CD4-positive, alpha-beta T cell treated with Interleukin-6 at 100 ng/mL for 8 hours (primary cell): ENCODE measurements around the gene ESYT2.
A peak's percentile ranks its signal among the peaks of the same experiment; 100 is the strongest.
"Not testable (repeated sequence)": the region's sequence is repeated elsewhere in the genome, so short reads cannot be mapped to it uniquely, and the experiment has no call there.

Experiments
- DNase-seq: peaks from one replicate; pipeline ENCODE4 v3.0.0-alpha.2; 2020; ENCODE audit warnings: mixed read lengths, low spot score

The ESYT2 gene

DNA sequence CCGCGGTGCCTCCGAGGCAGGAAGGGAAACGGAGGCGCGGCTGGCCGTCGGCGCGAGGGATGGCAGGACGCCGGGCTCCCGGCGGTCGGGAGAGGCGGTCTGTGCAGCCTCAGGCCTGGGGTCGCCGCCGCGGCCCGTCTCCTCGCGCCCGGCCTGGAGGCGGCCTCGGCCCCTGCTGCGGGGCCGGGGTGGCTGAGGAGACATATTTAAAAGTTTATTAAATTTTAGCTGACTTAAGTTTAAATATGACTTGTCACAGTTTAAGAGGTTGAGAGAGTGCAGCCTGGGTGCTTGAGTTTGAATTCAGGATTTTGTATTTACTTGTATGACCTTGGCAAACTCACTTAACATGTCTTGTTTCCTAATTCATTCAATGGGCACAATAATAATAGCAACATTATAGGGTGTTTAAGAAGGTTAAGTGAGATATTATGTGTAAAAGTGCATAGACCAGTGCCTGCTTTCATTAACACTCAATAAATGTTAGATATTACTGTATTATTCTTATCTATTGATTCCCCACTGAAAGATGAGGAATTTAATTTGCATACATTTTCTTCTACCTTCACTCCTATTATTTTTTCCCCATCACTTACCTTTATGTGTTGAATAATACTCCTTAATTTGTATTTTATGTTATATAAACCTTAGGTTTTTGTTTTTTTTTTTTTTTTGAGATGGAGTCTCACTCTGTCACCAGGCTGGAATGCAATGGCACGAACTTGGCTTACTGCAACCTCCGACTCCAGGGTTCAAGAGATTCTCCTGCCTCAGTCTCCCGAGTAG is 27.8 kb upstream of the ESYT2 start:
- DNase-seq: no peak

DNA sequence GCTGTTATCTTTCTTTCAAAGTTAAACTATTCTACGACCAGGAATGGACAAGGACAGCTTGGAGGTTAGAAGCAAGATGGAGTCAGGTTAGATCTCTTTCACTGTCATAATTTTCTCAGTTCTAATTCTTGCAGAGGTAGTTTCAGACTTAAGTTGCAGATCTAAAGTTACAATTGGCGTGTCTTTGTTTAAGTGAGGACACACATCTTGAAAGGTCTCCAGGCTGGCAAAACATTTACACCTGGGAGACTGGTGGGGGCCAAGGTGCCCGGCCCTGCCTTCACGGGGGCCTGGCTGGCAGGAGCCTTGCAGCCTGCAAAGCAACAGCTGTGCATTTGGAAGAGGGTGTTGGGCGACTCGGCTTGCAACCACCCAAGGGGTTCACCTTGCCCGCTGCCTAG is 25.4 kb upstream of the ESYT2 start:
- no peak for DNase-seq

DNA sequence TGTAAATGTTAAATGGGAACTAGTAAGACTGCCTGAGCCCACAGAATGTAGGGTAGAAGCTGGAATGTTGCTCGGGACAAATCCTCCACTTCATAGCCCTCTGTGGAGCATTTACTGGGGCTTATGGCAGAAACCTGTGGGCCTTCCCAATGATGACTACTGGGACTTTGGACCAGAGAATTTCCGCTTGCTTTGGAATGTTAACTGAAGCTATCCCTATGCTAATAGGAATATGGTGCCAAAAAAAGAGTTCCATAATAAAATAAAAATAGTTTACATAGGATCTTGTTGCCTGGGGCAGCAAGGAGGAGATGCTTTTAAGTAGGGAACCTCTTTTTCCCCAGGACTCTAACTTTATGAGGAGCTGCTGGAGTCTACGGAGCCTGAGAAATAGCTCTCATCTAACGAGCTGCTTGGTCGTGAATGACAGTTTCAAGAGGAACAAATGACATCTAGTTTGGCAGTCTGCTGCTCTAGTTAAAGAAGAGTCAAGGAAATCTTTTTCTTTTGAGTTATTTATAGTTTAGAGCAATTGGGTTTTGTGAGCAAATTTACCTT is 21.3 kb upstream of the ESYT2 start:
- DNase-seq: no peak

- DNase-seq: no peak
These were observed 20.6 kb upstream of the ESYT2 start for GRCh38 chr7:158849768-158850544.

GRCh38 chr7:158849442-158849767 is 20.1 kb upstream of the ESYT2 start:
- no peak for DNase-seq

DNA sequence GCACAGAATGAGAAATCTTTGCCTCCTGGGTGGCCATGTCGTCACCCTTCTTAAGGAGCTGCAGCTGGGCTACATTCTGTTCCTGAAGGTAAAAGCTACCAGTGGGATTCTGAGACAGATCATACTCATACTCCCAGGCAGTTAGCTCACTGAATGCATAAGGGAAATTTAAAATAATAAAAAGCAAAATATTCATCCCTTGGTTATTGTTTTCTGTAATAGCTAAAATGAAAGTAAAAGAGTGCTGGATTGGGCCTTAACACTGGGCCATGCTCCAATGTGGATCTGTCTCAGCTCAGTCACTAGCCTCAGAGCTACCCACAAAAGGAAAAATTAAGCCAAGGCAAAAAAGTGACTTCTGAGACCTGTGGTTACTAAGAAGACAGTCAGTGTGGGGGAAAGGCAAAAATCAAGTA is 18.1 kb upstream of the ESYT2 start:
- no peak for DNase-seq

- DNase-seq: no peak
These were observed 17.0 kb upstream of the ESYT2 start for GRCh38 chr7:158846304-158846703.

DNA sequence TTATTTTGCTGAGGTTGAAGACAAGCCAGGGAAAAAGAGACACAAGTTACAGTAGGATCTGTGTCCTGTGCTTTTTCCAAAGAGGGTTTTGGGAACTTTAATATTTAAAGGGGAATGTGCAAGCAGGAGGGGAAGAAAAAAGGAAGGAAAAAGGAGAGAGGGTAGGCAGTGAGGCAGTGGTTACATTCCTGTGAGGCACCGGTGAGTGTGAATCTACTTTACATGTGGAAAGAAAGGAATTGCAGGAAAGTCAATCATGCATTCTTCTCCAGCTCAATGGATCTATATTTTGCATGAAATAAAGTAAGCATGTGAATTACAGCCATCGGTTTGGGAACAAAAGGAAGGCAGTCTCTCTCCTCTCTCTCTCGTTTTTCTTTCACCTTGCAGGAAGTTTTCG is 14.5 kb upstream of the ESYT2 start:
- no peak for DNase-seq

GRCh38 chr7:158842486-158842885 is 13.2 kb upstream of the ESYT2 start:
- no peak for DNase-seq

DNA sequence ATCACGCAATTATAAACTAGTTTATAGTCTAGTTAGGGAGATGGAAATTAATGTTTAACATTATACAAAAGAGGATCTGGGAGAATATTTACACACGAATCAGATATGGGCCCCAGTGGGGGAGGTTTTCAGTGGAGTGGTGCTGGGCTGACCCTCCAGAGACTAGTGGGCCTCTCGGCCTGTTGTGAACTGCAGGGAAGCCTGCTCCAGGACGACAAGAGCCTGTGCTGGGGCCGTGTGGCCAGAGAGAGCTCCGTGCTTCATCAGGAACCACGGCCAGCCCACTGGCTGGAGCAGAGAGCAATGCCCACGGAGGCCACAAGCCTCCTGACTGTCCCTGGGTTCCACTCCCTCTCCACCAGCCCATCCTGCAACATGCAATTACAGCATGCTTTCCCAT is 11.3 kb upstream of the ESYT2 start:
- DNase-seq: no peak

DNA sequence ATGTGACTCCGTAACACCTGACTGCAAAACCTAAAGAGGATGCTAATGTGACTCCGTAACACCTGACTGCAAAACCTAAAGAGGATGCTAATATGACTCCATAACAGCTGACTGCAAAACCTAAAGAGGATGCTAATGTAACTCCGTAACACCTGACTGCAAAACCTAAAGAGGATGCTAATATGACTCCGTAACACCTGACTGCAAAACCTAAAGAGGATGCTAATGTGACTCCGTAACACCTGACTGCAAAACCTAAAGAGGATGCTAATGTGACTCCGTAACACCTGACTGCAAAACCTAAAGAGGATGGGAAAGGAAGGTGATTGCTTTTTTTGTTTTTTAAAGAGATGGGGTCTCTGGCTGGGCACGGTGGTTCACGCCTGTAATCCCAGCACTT is 9.9 kb upstream of the ESYT2 start:
- not testable (repeated sequence) for DNase-seq

DNA sequence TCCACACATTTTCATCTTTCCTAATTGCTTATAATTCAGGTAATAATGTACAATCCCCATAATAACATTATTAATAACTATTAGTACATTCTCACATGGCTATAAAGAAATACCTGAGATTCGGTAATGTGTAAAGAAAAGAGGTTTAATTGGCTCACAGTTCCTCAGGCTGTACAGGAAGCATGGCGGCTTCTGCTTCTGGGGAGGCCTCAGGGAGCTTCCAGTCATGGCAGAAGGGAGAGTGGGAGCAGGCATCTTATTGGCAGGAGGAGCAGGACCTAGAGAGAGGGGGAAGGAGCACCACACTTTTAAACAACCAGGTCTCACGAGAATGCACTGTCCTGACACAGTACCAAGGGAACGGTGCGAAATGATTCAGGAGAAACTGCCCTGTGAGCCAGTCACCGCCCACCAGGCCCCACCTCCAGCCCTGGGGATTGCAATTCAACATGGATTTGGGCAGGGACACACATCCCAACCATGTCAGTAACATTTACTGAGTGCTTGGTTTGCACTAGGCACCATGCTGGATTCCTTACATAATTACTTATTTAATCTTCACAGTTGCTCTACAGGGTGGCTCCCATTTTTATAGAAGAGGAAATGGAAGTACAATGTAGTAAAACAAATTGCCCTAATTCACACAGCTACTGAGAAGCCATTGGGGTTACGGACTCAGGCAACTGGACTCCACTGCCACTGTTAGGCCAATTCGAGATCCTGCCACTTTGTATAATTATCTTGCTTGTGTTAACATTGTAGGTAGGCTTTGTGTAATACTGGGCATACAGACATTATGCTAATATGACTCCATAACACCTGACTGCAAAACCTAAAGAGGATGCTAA is 8.7 kb upstream of the ESYT2 start:
- no peak for DNase-seq

GRCh38 chr7:158836692-158837091 is 7.4 kb upstream of the ESYT2 start:
- no peak for DNase-seq

DNA sequence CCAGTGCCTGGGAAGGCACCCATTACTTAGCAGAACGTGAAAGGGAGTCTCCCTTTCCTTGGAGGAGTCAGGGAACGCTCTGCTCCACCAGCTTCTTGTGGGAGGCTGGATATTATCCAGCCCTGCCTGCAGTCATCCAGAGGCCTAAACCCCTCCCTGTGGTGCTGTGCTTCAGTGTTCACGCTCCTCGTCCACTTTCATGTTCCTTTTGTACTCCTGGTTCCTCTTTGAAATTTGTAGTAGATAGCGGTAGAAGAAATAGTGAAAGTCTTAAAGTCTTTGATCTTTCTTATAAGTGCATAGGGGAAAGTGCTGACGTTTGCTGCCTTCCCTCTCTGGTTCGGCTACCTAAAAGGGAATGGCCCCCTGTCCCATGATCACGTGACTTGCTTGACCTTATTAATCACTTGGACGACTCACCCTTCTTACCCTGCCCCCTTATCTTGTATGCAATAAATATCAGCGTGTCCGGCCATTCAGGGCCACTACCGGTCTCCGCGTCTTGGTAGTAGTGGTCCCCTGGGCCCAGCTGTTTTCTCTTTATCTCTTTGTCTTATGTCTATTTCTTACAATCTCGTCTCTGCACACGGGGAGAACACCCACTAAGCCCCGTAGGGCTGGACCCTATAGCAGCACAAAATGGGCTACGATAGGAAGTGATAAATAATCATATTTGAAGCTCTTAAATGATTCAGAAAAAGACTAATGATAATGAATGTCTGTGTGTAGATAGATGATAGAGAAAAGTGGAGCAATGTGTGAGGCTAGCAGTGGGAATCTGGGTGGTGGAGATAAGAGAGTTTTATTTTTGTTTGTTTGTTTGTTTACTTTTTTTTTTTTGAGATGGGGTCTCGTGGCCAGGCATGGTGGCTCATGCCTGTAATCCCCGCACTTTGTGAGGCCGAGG is 5.8 kb upstream of the ESYT2 start:
- DNase-seq: no peak

DNA sequence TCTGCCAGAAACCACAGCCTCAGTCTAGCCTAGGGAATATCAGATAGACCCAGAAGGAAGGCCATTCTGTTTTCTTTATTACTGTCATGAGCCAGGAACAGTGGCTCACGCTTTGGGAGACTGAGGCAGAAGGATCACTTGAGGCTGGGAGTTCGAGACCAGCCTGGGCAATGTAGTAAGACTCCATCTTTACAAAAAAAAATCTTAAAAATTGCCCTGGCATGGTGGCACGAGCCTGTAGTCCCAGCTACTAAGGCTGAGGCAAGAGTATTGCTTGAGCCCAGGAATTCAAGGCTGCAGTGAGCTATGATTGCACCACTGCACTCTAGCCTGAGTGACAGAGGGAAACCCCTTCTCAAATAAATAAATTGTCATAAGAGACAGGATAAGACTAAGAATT is 3.7 kb upstream of the ESYT2 start:
- DNase-seq: no peak

DNA sequence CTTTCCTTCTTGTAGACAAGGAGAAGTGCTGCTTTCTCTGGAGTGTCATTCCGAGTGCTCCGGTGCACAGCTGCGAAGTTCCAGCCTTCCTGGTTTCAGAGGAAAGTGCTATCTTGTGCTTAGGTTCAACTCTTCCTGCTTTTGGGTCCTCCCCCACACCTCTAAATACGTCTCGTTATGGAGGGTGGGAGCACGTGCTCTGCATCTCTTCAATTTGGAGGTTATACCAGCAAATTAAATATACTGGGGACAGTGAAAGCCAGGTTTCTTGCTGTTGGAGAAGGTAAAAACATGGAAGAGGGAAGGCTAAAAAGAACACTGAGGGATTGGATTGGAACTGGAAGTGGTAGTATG is 2.4 kb upstream of the ESYT2 start:
- DNase-seq: no peak

GRCh38 chr7:158830211-158830723 is 958 bp upstream of the ESYT2 start:
- DNase-seq: no peak

DNA sequence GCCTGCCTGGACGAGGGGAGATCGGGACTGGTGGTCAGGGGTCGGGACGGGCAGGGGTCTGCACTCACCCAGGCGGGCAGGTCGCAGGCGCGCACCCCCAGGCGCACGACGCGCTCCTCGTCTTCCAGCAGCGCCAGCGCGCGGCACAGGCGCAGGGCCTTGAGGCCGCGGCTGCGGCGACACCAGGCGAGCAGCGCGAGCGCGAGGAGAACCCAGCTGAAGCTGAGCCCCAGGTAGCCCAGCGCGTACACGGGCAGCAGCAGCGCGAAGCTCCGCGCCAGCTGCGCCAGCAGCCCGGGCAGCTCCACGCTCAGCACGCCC is 328 bp downstream of the ESYT2 start:
- DNase-seq: peak; percentile 68

DNA sequence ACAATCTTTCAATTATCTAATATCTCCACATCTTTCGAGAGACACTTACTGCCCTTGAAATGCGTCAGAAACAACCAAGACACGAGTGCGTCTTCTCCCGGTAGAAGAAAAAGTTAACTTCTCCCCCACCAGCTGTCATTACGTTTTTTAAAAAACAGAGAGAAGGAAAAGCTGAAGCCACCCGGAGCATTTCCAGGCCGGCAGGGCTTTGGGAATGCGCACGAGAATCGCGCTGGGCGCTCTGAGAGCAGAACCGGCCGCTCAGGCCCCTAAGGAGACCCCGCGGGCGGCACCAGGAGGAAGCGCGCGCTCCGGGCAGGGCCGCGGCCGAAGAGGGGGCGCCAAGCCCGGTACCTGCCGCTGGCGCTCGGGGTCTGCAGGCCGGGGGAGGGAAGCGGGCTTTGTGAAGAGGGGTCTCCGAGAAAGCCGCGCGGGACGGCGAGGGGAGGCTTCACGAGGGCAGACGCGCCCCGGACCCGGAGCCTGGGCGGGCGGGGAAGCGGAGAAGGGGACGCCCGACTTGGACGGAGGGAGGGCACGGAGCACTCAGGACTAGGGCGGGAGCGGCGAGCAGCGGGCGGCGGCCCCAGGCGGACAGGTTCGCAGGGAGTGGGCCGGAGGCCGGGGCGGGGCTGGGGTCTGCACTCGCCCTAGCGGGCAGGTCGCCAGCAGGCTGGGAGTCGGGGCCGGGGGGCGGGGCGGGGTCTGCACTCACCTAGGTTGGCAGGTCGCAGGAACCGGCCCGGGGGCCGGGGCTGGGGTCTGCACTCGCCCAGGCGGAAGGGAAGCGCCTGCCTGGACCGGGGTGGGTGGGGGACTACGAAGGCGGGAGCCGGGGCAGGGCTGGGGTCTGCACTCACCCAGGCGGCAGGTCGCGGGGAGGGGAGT is 932 bp downstream of the ESYT2 start:
- no peak for DNase-seq

GRCh38 chr7:158827411-158828132 is 1.7 kb downstream of the ESYT2 start:
- DNase-seq: no peak
